ENCODE data around the gene GOLGA8R. TPM values are rescaled to one million over a fixed set of nuclear protein-coding genes. Genes with fewer than 3 reads are reported as not detected.
A peak's percentile ranks its signal among the peaks of the same experiment; 100 is the strongest.
"Not testable (repeated sequence)": the region's sequence is repeated elsewhere in the genome, so short reads cannot be mapped to it uniquely, and the experiment has no call there.

GOLGA8R gene
- total RNA-seq (1 to 10 TPM; 5.8 to 6.9 TPM), polyA plus RNA-seq (not detected), total RNA-seq (0.08 to 2.5 (median 1.2) reads per million in 6 experiments)

GRCh38 chr15:30414160-30414559 is at the start of gene GOLGA8R:
TSS of gene GOLGA8R (minus strand) at chr15:30414260. CDS start at chr15:30414162, 98 bp downstream.
- DNase-seq, H3K27me3 Mint-ChIP-seq, H3K27ac Mint-ChIP-seq, H3K9me3 Mint-ChIP-seq, H3K4me1 Mint-ChIP-seq, H3K4me3 Mint-ChIP-seq, POLR2A ChIA-PET, H3K36me3 Mint-ChIP-seq, ATAC-seq: not testable (repeated sequence)

GRCh38 chr15:30463849-30464248 is 49.8 kb upstream of the GOLGA8R start:
- H3K36me3 Mint-ChIP-seq, H3K9me3 Mint-ChIP-seq: not testable (repeated sequence)

GRCh38 chr15:30462176-30462575 is 48.1 kb upstream of the GOLGA8R start:
- ATAC-seq, H3K27me3 Mint-ChIP-seq, DNase-seq, POLR2A ChIA-PET, H3K4me3 Mint-ChIP-seq, H3K27ac Mint-ChIP-seq, H3K9me3 Mint-ChIP-seq, H3K4me1 Mint-ChIP-seq, H3K36me3 Mint-ChIP-seq: not testable (repeated sequence)

More at GRCh38 chr15:30463849-30464248, 49.8 kb upstream of the GOLGA8R start:
- DNase-seq, H3K4me1 Mint-ChIP-seq, ATAC-seq, H3K27me3 Mint-ChIP-seq, H3K27ac Mint-ChIP-seq, POLR2A ChIA-PET, H3K4me3 Mint-ChIP-seq: not testable (repeated sequence)

GRCh38 chr15:30452702-30453101 is 38.6 kb upstream of the GOLGA8R start:
- ATAC-seq, H3K9me3 Mint-ChIP-seq, DNase-seq, H3K4me1 Mint-ChIP-seq, H3K36me3 Mint-ChIP-seq, H3K4me3 Mint-ChIP-seq, H3K27me3 Mint-ChIP-seq, POLR2A ChIA-PET, H3K27ac Mint-ChIP-seq: not testable (repeated sequence)

- H3K36me3 Mint-ChIP-seq, POLR2A ChIA-PET: not testable (repeated sequence)
Measured at GRCh38 chr15:30438348-30438747, 24.3 kb upstream of the GOLGA8R start.

GRCh38 chr15:30435878-30436277 is 21.8 kb upstream of the GOLGA8R start:
- POLR2A ChIA-PET, H3K4me3 Mint-ChIP-seq, ATAC-seq, H3K36me3 Mint-ChIP-seq, H3K27ac Mint-ChIP-seq, H3K27me3 Mint-ChIP-seq, H3K4me1 Mint-ChIP-seq, H3K9me3 Mint-ChIP-seq: not testable (repeated sequence)
- peak in 1 of 10 donors; percentile 1 for DNase-seq

More at GRCh38 chr15:30438348-30438747, 24.3 kb upstream of the GOLGA8R start:
- not testable (repeated sequence) for H3K4me3 Mint-ChIP-seq, H3K27ac Mint-ChIP-seq, DNase-seq, H3K4me1 Mint-ChIP-seq, H3K27me3 Mint-ChIP-seq, H3K9me3 Mint-ChIP-seq, ATAC-seq

GRCh38 chr15:30420723-30421122 is 6.7 kb upstream of the GOLGA8R start:
- H3K9me3 Mint-ChIP-seq, ATAC-seq, H3K36me3 Mint-ChIP-seq, H3K4me1 Mint-ChIP-seq, DNase-seq, H3K4me3 Mint-ChIP-seq, H3K27me3 Mint-ChIP-seq, H3K27ac Mint-ChIP-seq, POLR2A ChIA-PET: not testable (repeated sequence)

GRCh38 chr15:30407636-30408035 is 6.4 kb downstream of the GOLGA8R start:
- H3K9me3 Mint-ChIP-seq, H3K4me1 Mint-ChIP-seq, H3K27me3 Mint-ChIP-seq, H3K4me3 Mint-ChIP-seq, POLR2A ChIA-PET, H3K27ac Mint-ChIP-seq, H3K36me3 Mint-ChIP-seq, ATAC-seq: not testable (repeated sequence)
- peak in 1 of 10 donors; percentile 53 for DNase-seq

GRCh38 chr15:30398988-30399387 is 15.1 kb downstream of the GOLGA8R start:
- ATAC-seq (peak; percentile 64 to 69), DNase-seq (peak; percentile 13 to 68 (median 38))
- H3K4me1 Mint-ChIP-seq, H3K27me3 Mint-ChIP-seq, POLR2A ChIA-PET, H3K27ac Mint-ChIP-seq, H3K36me3 Mint-ChIP-seq, H3K9me3 Mint-ChIP-seq, H3K4me3 Mint-ChIP-seq: not testable (repeated sequence)

GRCh38 chr15:30393664-30393991 is 20.4 kb downstream of the GOLGA8R start:
- DNase-seq, H3K27ac Mint-ChIP-seq, H3K4me1 Mint-ChIP-seq, H3K9me3 Mint-ChIP-seq, POLR2A ChIA-PET, H3K36me3 Mint-ChIP-seq, H3K4me3 Mint-ChIP-seq, H3K27me3 Mint-ChIP-seq: not testable (repeated sequence)
- ATAC-seq = peak; percentile 18 to 47

GRCh38 chr15:30392766-30393663 is 21.0 kb downstream of the GOLGA8R start, which contains the start of gene CHRFAM7A:
TSS of gene CHRFAM7A (minus strand) at chr15:30393540. CDS start at chr15:30383351, 10,189 bp downstream.
- H3K36me3 Mint-ChIP-seq, H3K4me1 Mint-ChIP-seq, POLR2A ChIA-PET, H3K9me3 Mint-ChIP-seq, H3K27ac Mint-ChIP-seq, DNase-seq, H3K27me3 Mint-ChIP-seq, H3K4me3 Mint-ChIP-seq: not testable (repeated sequence)
- ATAC-seq = peak; percentile 56 to 73

- H3K27ac Mint-ChIP-seq, H3K9me3 Mint-ChIP-seq, H3K36me3 Mint-ChIP-seq, ATAC-seq, H3K4me1 Mint-ChIP-seq, POLR2A ChIA-PET, DNase-seq, H3K4me3 Mint-ChIP-seq, H3K27me3 Mint-ChIP-seq: not testable (repeated sequence)
Measured at GRCh38 chr15:30386318-30386887, 27.7 kb downstream of the GOLGA8R start.

- ATAC-seq, H3K4me1 Mint-ChIP-seq, H3K4me3 Mint-ChIP-seq, DNase-seq, POLR2A ChIA-PET, H3K36me3 Mint-ChIP-seq, H3K9me3 Mint-ChIP-seq, H3K27ac Mint-ChIP-seq: not testable (repeated sequence)
- peaks cover 0 to 11% (median 3%) of the 10 kb centered on the region in 5 donors for H3K27me3 Mint-ChIP-seq
Measured at GRCh38 chr15:30377082-30377413, 37.0 kb downstream of the GOLGA8R start.

Data from naive thymus-derived CD8-positive, alpha-beta T cell (primary cell).